Loucy (cell line): ENCODE results near the gene PRKN.

Source experiments
- CTCF ChIP-seq: fragments of 200-600 bp; sonication (generic); conservative IDR thresholded peaks from 2 replicates; pipeline ENCODE4 v1.5.1; 2014; ENCODE audit warnings: mild to moderate bottlenecking, antibody characterized with exemption, low read length
- EZH2phosphoT487 ChIP-seq: fragments of 200-600 bp; IDR thresholded peaks from 2 replicates; pipeline ENCODE4 v1.6.1; 2018; ENCODE audit warnings: antibody characterized with exemption, mild to moderate bottlenecking, moderate library complexity, borderline replicate concordance

- TF ChIP-seq CTCF (no peak), EZH2phosphoT487 (no peak)
Observed at GRCh38 chr6:161439093-161439492, 1288.5 kb downstream of the PRKN start.
